H1 (cell line): ENCODE results near the gene RNF144A. TPM values are rescaled to one million over a fixed set of nuclear protein-coding genes. Genes with fewer than 3 reads are reported as not detected.

Experiments
- CTCF ChIA-PET: fragments of 300-600 bp; sonication (Branson Sonifier 250); formaldehyde crosslinking; loops from one replicate; lab custom pipeline; 2021; ENCODE audit not compliant: partially characterized antibody; lab: Charles Lee
- POLR2A ChIA-PET: fragments of 300-600 bp; sonication (Branson Sonifier 250); formaldehyde crosslinking; loops from one replicate; lab custom pipeline; 2021; ENCODE audit warnings: inconsistent platforms; ENCODE audit not compliant: partially characterized antibody; lab: Charles Lee
- DNase-seq, 2 experiments: peaks; one replicate each; pipeline versions ENCODE4 v3.0.0 to v3.0.0-alpha.2; 2010 to 2022; ENCODE audit warnings: low spot score in 2 of 2, low read depth in 1 of 2, mixed read lengths in 1 of 2
- FAIRE-seq: peaks from 2 replicates; lab custom pipeline; 2011; peaks lifted over from hg19 to GRCh38; lab: Jason Lieb, UNC
- H2AFZ ChIP-seq: 2 replicates; pipeline ENCODE4 v1.8.1; 2012; ENCODE audit warnings: low read length, inconsistent platforms
- H2AK5ac ChIP-seq: 2 replicates; pipeline ENCODE4 v1.6.1; 2013; ENCODE audit warnings: low read depth, low read length
- H2BK120ac ChIP-seq: replicated peaks from 2 replicates; pipeline ENCODE3; 2013; ENCODE audit warnings: low read depth, low read length, inconsistent platforms
- H2BK12ac ChIP-seq: 2 replicates; pipeline ENCODE4 v1.6.1; 2013; ENCODE audit warnings: low read depth, low read length
- H2BK15ac ChIP-seq: 2 replicates; pipeline ENCODE4 v1.6.1; 2013; ENCODE audit warnings: low read length
- H2BK20ac ChIP-seq: 2 replicates; pipeline ENCODE4 v1.6.1; 2013; ENCODE audit warnings: low read length
- H2BK5ac ChIP-seq: 2 replicates; pipeline ENCODE4 v1.6.1; 2013; ENCODE audit warnings: low read depth, low read length
- H3K14ac ChIP-seq: 2 replicates; pipeline ENCODE4 v1.6.1; 2013; ENCODE audit warnings: inconsistent platforms; ENCODE audit not compliant: insufficient read length
- H3K18ac ChIP-seq: 2 replicates; pipeline ENCODE4 v1.6.1; 2013; ENCODE audit warnings: low read length; ENCODE audit errors: extremely low read depth
- H3K23ac ChIP-seq: 2 replicates; pipeline ENCODE4 v1.6.1; 2013; ENCODE audit warnings: inconsistent platforms; ENCODE audit not compliant: insufficient read length
- H3K23me2 ChIP-seq: 2 replicates; pipeline ENCODE4 v1.6.1; 2013; ENCODE audit warnings: low read depth, low read length
- H3K27ac ChIP-seq: 2 replicates; pipeline ENCODE4 v1.6.1; 2011; ENCODE audit warnings: low read depth, low read length, inconsistent platforms
- H3K27me3 ChIP-seq, 4 experiments: replicated peaks in 1 of 4; 1 replicate in 1 of 4; 2 replicates in 3 of 4; pipeline versions ENCODE4 v1.6.1 to v1.8.1; 2011 to 2013; ENCODE audit warnings: low read length in 3 of 4, mild to moderate bottlenecking in 3 of 4, inconsistent platforms in 2 of 4, mixed read lengths in 2 of 4, moderate library complexity in 1 of 4; ENCODE audit not compliant: control insufficient read depth in 3 of 4, insufficient read depth in 3 of 4; ENCODE audit errors: extremely low read depth in 1 of 4
- H3K36me3 ChIP-seq, 4 experiments: 2 replicates each; pipeline versions ENCODE4 v1.6.1 to v1.8.1; 2011 to 2013; ENCODE audit warnings: mild to moderate bottlenecking in 4 of 4, low read length in 3 of 4, moderate library complexity in 2 of 4, control low read depth in 1 of 4, inconsistent platforms in 1 of 4; ENCODE audit not compliant: insufficient read depth in 4 of 4, control insufficient read depth in 2 of 4
- H3K4ac ChIP-seq: replicated peaks from 2 replicates; pipeline ENCODE3; 2013; ENCODE audit warnings: low read length, low read depth, mixed read lengths, inconsistent platforms; ENCODE audit not compliant: insufficient read length
- H3K4me1 ChIP-seq, 4 experiments: replicated peaks in 1 of 4; 1 replicate in 1 of 4; 2 replicates in 3 of 4; pipeline versions ENCODE4 v1.6.1 to v1.8.1; 2011 to 2013; ENCODE audit warnings: low read length in 3 of 4, inconsistent platforms in 2 of 4, mixed read lengths in 1 of 4; ENCODE audit not compliant: insufficient read depth in 4 of 4, control insufficient read depth in 3 of 4
- H3K4me2 ChIP-seq, 2 experiments: 2 replicates each; pipeline versions ENCODE4 v1.6.1 to v1.8.1; 2011 to 2013; ENCODE audit warnings: low read depth in 2 of 2, low read length in 2 of 2, control low read depth in 1 of 2, inconsistent platforms in 1 of 2, mild to moderate bottlenecking in 1 of 2; ENCODE audit not compliant: insufficient read depth in 1 of 2
- H3K4me3 ChIP-seq, 4 experiments: fragments of 200-600, 300-600 bp in 1 of 4; sonication (generic), shearing (Covaris generic), sonication (Bioruptor Twin) in 1 of 4; 2 replicates each; pipeline versions ENCODE4 v1.5.1 to v1.8.1; 2011 to 2016; ENCODE audit warnings: low read length in 4 of 4, low read depth in 3 of 4, control low read depth in 2 of 4, inconsistent platforms in 2 of 4, mild to moderate bottlenecking in 2 of 4, mixed read lengths in 1 of 4, moderate library complexity in 1 of 4; ENCODE audit not compliant: insufficient read depth in 2 of 4; ENCODE audit errors: extremely low read depth in 1 of 4
- H3K56ac ChIP-seq: replicated peaks from 2 replicates; pipeline ENCODE3; 2013; ENCODE audit warnings: low read depth, mild to moderate bottlenecking, mixed read lengths, low read length, inconsistent platforms; ENCODE audit not compliant: insufficient read length
- H3K79me1 ChIP-seq: 2 replicates; pipeline ENCODE4 v1.6.1; 2013; ENCODE audit warnings: low read depth, low read length, control low read depth
- H3K79me2 ChIP-seq, 2 experiments: 2 replicates each; pipeline versions ENCODE4 v1.6.1 to v1.8.1; 2012 to 2013; ENCODE audit warnings: low read length in 2 of 2, mild to moderate bottlenecking in 2 of 2, inconsistent platforms in 1 of 2; ENCODE audit not compliant: insufficient read depth in 2 of 2, control insufficient read depth in 1 of 2
- H3K9ac ChIP-seq, 4 experiments: replicated peaks in 1 of 4; 1 replicate in 1 of 4; 2 replicates in 3 of 4; pipeline versions ENCODE4 v1.6.1 to v1.8.1; 2011 to 2013; ENCODE audit warnings: low read depth in 3 of 4, low read length in 3 of 4, control low read depth in 2 of 4, mild to moderate bottlenecking in 2 of 4, moderate library complexity in 2 of 4, inconsistent platforms in 1 of 4; ENCODE audit errors: extremely low read depth in 1 of 4
- H3K9me3 ChIP-seq, 2 experiments: 2 replicates each; pipeline versions ENCODE4 v1.6.1 to v1.8.1; 2012 to 2013; ENCODE audit warnings: mild to moderate bottlenecking in 2 of 2, moderate library complexity in 2 of 2, control low read depth in 1 of 2, inconsistent platforms in 1 of 2, low read depth in 1 of 2, low read length in 1 of 2, mixed read lengths in 1 of 2; ENCODE audit not compliant: insufficient read depth in 2 of 2
- H4K20me1 ChIP-seq, 2 experiments: replicated peaks in 1 of 2; 2 replicates each; pipeline versions ENCODE3 to v1.8.1; 2011 to 2013; ENCODE audit warnings: inconsistent platforms in 2 of 2, low read length in 2 of 2, mild to moderate bottlenecking in 1 of 2; ENCODE audit not compliant: insufficient read depth in 2 of 2, control insufficient read depth in 1 of 2
- H4K5ac ChIP-seq: 2 replicates; pipeline ENCODE4 v1.6.1; 2013; ENCODE audit warnings: low read length, low read depth, mixed read lengths, inconsistent platforms; ENCODE audit not compliant: insufficient read length
- H4K8ac ChIP-seq: 2 replicates; pipeline ENCODE4 v1.8.0; 2013; ENCODE audit warnings: mild to moderate bottlenecking, moderate library complexity, low read length, inconsistent platforms; ENCODE audit not compliant: insufficient read depth; ENCODE audit errors: extremely low read depth
- H4K91ac ChIP-seq: replicated peaks from 2 replicates; pipeline ENCODE3; 2013; ENCODE audit warnings: low read length, mixed read lengths, inconsistent platforms; ENCODE audit not compliant: insufficient read length
- CBX5 ChIP-seq: fragments of 300-800, 300-1000 bp; sonication (generic); IDR thresholded peaks from 2 replicates; pipeline ENCODE4 v1.7.1; 2016; ENCODE audit warnings: antibody characterized with exemption, low read length, low read depth
- CEBPB ChIP-seq: IDR thresholded peaks from 2 replicates; pipeline ENCODE4 v1.6.1; 2012; ENCODE audit warnings: low read depth, low read length
- CREB1 ChIP-seq: IDR thresholded peaks from 2 replicates; pipeline ENCODE4 v1.6.1; 2012; ENCODE audit warnings: inconsistent platforms
- GABPA ChIP-seq: IDR thresholded peaks from 2 replicates; pipeline ENCODE4 v1.6.1; 2011; ENCODE audit warnings: mild to moderate bottlenecking, low read length, moderate library complexity, borderline replicate concordance; ENCODE audit not compliant: insufficient read depth
- HDAC2 ChIP-seq, 2 experiments: fragments of 300-600 bp in 1 of 2; sonication (generic) in 1 of 2; IDR thresholded peaks; 2 replicates each; pipeline ENCODE4 v1.6.1; 2011 to 2012; ENCODE audit warnings: low read depth in 2 of 2, low read length in 2 of 2, mild to moderate bottlenecking in 2 of 2, moderate library complexity in 2 of 2, borderline replicate concordance in 1 of 2, inconsistent platforms in 1 of 2
- HDAC6 ChIP-seq: IDR thresholded peaks from one replicate; pipeline ENCODE4 v1.7.1; 2012; ENCODE audit warnings: low read depth, mild to moderate bottlenecking, inconsistent platforms, low read length, moderate library complexity
- POU5F1 ChIP-seq: IDR thresholded peaks from 2 replicates; pipeline ENCODE4 v1.6.1; 2011; ENCODE audit warnings: low read depth, mild to moderate bottlenecking, low read length, moderate library complexity
- RNF2 ChIP-seq: fragments of 200-900, 300-1000 bp; sonication (generic); IDR thresholded peaks from 2 replicates; pipeline ENCODE4 v1.7.1; 2016; ENCODE audit warnings: borderline replicate concordance, low read depth, mild to moderate bottlenecking, antibody characterized with exemption, low read length; ENCODE audit not compliant: poor library complexity, severe bottlenecking; ENCODE audit errors: missing control alignments
- RXRA ChIP-seq: IDR thresholded peaks from 2 replicates; pipeline ENCODE4 v1.6.1; 2011; ENCODE audit warnings: low read depth, mild to moderate bottlenecking, low read length, moderate library complexity; ENCODE audit not compliant: insufficient read depth
- SIN3A ChIP-seq, 2 experiments: IDR thresholded peaks in 1 of 2; conservative IDR thresholded peaks in 1 of 2; 2 replicates each; pipeline ENCODE4 v1.6.1; 2011 to 2012; ENCODE audit warnings: low read length in 2 of 2, improper control_type of control experiment in 1 of 2, low read depth in 1 of 2, mild to moderate bottlenecking in 1 of 2
- SIX5 ChIP-seq: IDR thresholded peaks from 2 replicates; pipeline ENCODE4 v1.6.1; 2011; ENCODE audit warnings: mild to moderate bottlenecking, low read depth, low read length
- TEAD4 ChIP-seq: IDR thresholded peaks from 2 replicates; pipeline ENCODE4 v1.6.1; 2012; ENCODE audit warnings: low read depth, low read length, inconsistent platforms, mixed read lengths
- YY1 ChIP-seq: IDR thresholded peaks from 2 replicates; pipeline ENCODE4 v1.6.1; 2011; ENCODE audit warnings: low read depth, mild to moderate bottlenecking, low read length
- ZNF274 ChIP-seq: IDR thresholded peaks from 2 replicates; pipeline ENCODE4 v1.7.0; 2012; ENCODE audit warnings: low read length, borderline replicate concordance; ENCODE audit errors: extremely low read depth
- WGBS, 2 experiments: shearing (Covaris generic) in 1 of 2; methylation state at CpG; one replicate each; pipeline versions ENCODE4 v1.1.6 to v1.1.7; 2013 to 2015; ENCODE audit warnings: low lambda C conversion rate in 2 of 2, mixed read lengths in 2 of 2, inconsistent platforms in 1 of 2, low coverage in 1 of 2, missing lambda C conversion rate in 1 of 2; ENCODE audit not compliant: insufficient replicate concordance in 2 of 2, insufficient coverage in 1 of 2, insufficient read length in 1 of 2; ENCODE audit errors: extremely low coverage in 1 of 2, missing lambda C conversion rate in 1 of 2; 5-methylcytosine and 5-hydroxymethylcytosine counted together
- polyA plus RNA-seq, 7 experiments: library from polyadenylated mRNA; depleted of rRNA in 3 of 7; stranded (reverse) in 5 of 7; unstranded in 2 of 7; fragments of >200 nt in 5 of 7; fragments of 200-250 nt in 2 of 7; gene quantifications; 1 replicate in 5 of 7; 2 replicates in 1 of 7; 4 replicates in 1 of 7; pipeline versions ENCODE4 v1.2.1 to v1.2.3, GENCODE V29; 2011 to 2013; ENCODE audit warnings: missing spikeins in 2 of 7, mixed read lengths in 2 of 7
- total RNA-seq: library from RNA; stranded (reverse); fragmentation: NEBNext Ultra II Directional; extraction: Animal tissue kit (Norgen Biotek cat#: 25700); gene quantifications from 2 replicates; pipeline ENCODE4 v1.2.1, GENCODE V29; 2021

RNF144A gene
- total and polyA plus RNA-seq, 2 of the 8 experiments (the other 6 are each of a cell fraction or from before 2014, with no cell fraction given), result 14.0 to 15.0 TPM

DNA sequence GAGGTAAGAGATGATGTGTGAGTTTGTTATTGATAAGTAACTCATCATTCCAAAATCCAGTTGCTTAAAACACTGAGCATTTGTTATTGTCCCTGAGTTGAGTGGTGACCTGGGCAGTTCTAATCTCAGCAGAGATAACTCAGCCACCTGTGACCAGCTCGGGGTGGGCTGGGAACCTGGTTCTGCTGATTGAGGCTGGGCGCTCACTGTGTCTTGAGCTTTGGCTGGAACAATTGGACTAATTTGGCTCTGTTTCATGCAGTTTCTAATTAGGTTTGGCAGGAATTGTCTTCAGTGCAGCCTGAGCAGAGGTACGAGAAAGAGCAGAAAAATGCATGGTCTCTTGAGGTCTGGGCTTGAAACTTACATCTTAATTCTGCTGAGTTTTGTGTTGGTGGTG is 144.7 kb downstream of the RNF144A start:
- Histone ChIP-seq H3K14ac (no peak overlapping the region), H3K23me2 (no peaks in the 10 kb centered on the region), H3K79me2 (no peaks in the 10 kb centered on the region), H3K4ac (no peak overlapping the region), H3K27ac (no peak overlapping the region), H3K79me1 (no peaks in the 10 kb centered on the region), H3K36me3 (peaks cover 0 to 3% (median 0%) of the 10 kb centered on the region in 4 experiments; a peak in 1 of 8 replicates), H3K9ac (no peak overlapping the region), H3K56ac (no peak overlapping the region), H2BK5ac (no peak overlapping the region), H3K9me3 (0 out of 4 replicates have a peak, but pooled peaks cover 0 to 7% of the 10 kb centered on the region in 2 experiments), H2AK5ac (no peak overlapping the region), H3K18ac (no peak overlapping the region), H3K27me3 (no peaks in the 10 kb centered on the region), H4K20me1 (no peaks in the 10 kb centered on the region), H2BK20ac (no peak overlapping the region), H2AFZ (no peak overlapping the region), H2BK12ac (no peak overlapping the region), H4K8ac (no peak overlapping the region), H2BK120ac (no peak overlapping the region), H3K4me2 (no peak overlapping the region), H4K91ac (no peak overlapping the region), H3K23ac (no peak overlapping the region), H3K4me3 (no peak overlapping the region), H4K5ac (no peak overlapping the region), H3K4me1 (peaks cover 0 to 10% (median 3%) of the 10 kb centered on the region in 4 experiments; a peak in 3 of 7 replicates), H2BK15ac (no peak overlapping the region)
- 89% methylated on average over 3 of the region's 3 CpGs; no CpG with 5 or more reads in 1 of the 2 experiments for WGBS, 2 experiments
- ChIA-PET POLR2A (no interaction called here), CTCF (interaction anchor here (0.8 to 1.6 kb wide), 4 partner anchors 18 to 49 kb away, joined by 3 to 11 read pairs (median 3); no protein-coding TSS in a partner anchor)
- FAIRE-seq, result no peak
- DNase-seq, result no peak
- TF ChIP-seq TEAD4 (no peak), SIX5 (no peak), HDAC2 (IDR thresholded peaks at IDR 0.05; ENCODE audit: borderline replicate concordance in 1 of 2, low read depth in 2 of 2, low read length in 2 of 2) (no peak), RXRA (no peak), ZNF274 (no peak), YY1 (no peak), SIN3A (conservative IDR thresholded peaks at IDR 0.05 in 1 of 2, IDR thresholded peaks at IDR 0.05 in 1 of 2; ENCODE audit: low read depth in 1 of 2, low read length in 2 of 2) (no peak), CEBPB (no peak), GABPA (no peak), CBX5 (no peak), CREB1 (no peak), RNF2 (no peak), POU5F1 (no peak), HDAC6 (no peak)
